GM18858 (cell line): Measurements from ENCODE around the gene FAM8A1.
A peak's percentile ranks its signal among the peaks of the same experiment; 100 is the strongest.

ENCODE experiments used
- ATAC-seq: cut with Tn5 transposase; IDR thresholded peaks from one replicate; pipeline ENCODE4 v1.9.1; 2021; ENCODE audit not compliant: unreplicated experiment

Gene FAM8A1

DNA sequence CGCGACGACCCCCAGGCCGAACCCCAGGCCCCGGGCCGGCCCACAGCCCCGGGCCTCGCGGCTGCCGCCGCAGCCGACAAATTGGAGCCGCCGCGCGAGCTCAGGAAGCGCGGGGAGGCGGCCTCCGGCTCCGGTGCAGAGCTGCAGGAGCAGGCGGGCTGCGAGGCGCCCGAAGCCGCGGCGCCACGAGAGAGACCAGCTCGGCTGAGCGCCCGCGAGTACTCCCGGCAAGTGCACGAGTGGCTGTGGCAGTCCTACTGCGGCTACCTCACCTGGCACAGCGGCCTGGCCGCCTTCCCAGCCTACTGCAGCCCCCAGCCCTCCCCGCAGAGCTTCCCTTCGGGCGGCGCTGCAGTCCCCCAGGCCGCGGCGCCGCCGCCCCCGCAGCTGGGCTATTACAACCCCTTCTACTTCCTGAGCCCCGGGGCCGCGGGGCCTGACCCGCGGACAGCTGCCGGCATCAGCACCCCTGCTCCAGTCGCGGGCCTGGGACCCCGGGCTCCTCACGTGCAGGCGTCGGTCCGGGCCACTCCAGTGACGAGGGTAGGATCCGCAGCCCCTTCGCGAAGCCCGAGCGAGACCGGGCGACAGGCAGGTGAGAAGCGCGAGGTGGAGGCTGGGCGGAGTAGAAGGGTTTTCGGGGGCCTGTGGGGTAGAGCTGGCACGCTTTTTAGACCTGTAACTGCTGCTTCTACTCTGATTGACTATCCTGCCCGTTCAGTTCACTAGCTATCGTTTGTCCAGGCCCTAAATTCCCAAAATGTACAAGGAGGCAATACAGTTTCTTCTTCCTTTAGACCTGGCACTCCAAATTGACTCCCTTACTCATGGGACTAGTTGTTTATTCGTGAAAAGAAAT lies 654 bp downstream of the FAM8A1 start:
- peak; percentile 37 for ATAC-seq

- ATAC-seq: no peak
These were observed 1.2 kb downstream of the FAM8A1 start for GRCh38 chr6:17601386-17601703.

DNA sequence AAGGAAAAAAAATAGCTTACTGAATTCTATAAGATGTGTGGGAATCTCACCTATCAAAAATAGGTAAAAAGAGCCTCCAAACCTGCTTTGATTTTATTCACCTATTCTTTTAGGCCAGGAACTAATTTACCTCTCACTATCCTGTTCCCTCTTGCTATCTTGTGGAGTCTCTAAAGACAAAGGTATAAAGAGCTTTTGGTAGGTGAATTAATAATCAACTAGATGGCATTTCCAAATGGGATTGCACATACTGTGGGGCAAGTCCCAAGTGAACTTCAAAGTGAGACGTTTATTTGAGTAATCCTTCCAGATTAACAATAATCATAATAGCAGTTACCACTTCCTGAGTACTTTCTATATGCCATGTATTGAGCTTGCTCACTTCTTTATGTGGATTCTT lies 2.8 kb downstream of the FAM8A1 start:
- no peak for ATAC-seq

- no peak for ATAC-seq
These were observed 6.5 kb downstream of the FAM8A1 start for GRCh38 chr6:17606606-17607005.

GRCh38 chr6:17610835-17611234 lies 10.7 kb downstream of the FAM8A1 start:
- ATAC-seq: no peak

DNA sequence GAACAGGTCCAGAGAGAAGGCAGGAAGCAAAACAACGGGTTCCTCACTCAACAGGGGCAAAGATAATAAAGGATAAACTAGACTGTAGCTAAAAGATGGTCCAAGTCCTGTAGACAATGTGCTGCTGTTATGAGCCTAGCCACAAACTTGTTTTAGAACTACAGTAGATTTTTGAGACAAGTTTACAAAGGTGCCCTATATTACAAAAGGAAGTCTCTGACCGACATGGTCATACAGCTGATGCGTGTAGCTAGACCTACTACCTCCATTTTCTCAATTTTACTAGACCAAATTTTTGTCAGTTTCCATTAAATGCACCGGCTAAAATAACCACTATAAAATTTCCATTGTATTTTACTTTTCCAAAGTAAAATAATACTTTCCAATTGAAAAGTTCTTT lies 11.9 kb downstream of the FAM8A1 start:
- no peak for ATAC-seq

- no peak for ATAC-seq
These were observed 15.7 kb downstream of the FAM8A1 start for GRCh38 chr6:17615794-17616193.

DNA sequence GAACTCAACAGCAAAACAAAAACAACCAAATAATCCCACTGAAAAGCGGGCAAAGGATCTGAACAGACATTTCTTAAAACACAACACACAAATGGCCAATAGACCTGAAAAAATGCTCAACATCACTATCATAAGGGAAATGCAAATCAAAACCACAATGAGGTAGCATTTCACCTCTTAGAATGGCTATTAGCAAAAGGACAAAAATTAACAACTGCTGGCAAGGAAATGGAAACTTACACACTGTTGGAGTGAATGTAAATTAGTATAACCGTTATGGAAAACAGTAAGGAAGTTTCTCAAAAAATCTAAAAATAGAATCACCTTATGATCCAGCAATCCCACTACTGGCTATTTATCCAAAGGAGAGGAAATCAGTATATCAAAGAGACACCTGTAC lies 20.9 kb downstream of the FAM8A1 start:
- peak; percentile 81 for ATAC-seq

GRCh38 chr6:17622144-17622543 lies 22.0 kb downstream of the FAM8A1 start:
- ATAC-seq: no peak

- ATAC-seq: no peak
These were observed 24.3 kb downstream of the FAM8A1 start for GRCh38 chr6:17624396-17624795.

DNA sequence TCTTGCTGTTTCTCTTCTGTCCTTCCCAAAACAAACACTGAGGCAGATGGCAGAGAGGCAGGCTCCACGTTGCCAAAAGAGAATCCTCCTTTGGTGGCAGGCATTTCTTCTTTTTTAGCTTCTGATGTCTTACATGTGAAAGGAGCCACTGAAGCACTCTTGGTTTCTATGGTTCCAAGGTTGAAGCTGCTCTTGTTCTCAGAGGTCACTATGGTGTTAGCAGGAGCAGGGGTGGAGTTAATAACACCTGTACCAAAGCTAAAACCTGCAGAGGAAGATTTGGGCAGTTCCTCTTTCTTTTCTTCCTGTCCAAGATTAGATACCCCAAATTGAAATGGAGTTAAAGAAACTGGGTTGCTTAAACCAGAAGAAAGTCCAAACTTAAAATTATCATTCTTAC lies 28.8 kb downstream of the FAM8A1 start:
- ATAC-seq: peak; percentile 56

- no peak for ATAC-seq
These were observed 29.9 kb downstream of the FAM8A1 start for GRCh38 chr6:17629824-17630510.

DNA sequence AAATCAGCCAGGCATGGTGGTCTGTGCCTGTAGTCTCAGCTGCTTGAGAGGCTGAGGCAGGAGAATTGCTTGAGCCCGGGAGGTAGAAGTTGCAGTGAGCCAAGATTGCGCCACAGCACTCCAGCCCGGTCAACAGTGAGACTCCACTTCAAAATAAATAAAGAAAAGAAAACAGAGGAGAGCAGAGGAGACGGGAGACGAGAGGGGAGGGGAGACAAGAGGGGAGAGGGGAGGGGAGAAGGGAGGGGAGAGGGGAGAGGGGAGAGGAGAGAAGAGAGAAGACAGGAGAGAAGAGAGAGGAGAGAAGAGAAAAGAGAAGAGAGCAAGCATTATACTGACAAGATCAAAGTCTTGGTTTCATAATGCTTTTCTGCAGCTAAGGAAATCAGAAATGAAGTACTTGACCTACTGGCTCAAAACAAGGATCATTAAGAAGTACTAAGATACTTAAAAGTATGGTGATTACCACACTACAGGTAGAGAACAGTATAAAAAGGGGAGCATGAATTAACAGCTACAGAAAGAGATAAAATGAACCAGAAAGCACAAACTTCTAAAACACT lies 30.5 kb downstream of the FAM8A1 start:
- ATAC-seq: no peak

DNA sequence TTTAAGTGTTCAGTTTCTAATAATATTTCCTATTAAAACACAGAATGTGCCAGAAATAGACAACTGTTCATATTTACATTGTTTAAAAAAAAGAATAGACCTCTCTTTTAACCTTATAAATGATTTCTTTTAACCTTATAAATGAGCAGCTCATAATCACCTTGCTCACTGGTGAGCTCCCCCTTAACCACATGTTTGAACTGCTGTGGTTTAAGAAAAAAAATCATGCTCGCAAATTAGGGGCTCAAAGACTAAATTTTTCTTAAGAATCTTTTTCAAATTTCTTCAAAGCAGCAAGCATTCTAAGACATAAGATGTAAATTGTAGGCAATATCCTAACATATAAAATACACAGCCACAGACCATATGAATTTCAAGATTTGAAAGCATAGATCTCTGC lies 32.8 kb downstream of the FAM8A1 start:
- no peak for ATAC-seq

DNA sequence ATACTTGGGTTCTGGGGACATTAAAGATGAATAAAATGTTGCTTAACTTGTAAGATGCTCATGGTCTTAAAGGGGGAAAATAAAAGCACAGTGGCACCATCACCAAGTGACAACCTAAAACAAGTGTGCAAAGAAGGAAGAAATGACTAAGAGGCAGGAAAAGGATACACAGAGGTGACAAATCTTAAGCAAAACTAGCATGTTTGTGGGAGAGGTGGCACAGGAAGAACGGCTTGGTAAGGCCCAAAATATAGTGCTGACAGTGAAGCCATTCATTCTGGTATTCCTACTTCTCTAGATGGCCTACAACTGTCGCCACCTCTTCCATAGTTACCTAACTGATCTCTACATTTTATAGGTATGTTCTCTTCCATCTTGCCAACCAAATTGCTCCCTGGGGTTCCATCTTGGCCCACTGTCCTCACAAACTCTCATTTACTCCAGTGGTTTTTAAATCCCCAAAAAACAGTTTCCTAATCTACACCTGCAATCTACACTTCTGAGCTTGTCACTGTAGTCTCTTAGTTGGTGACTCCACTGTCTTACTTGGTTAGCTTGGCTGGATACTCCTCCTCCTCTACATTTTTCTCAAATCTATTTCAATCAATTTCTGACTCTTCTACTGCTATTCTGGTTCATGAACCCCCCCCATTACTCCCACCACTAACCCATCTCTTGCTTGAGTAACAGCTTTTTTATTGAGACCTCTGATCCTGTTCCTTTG lies 33.5 kb downstream of the FAM8A1 start:
- peak; percentile 58 for ATAC-seq

DNA sequence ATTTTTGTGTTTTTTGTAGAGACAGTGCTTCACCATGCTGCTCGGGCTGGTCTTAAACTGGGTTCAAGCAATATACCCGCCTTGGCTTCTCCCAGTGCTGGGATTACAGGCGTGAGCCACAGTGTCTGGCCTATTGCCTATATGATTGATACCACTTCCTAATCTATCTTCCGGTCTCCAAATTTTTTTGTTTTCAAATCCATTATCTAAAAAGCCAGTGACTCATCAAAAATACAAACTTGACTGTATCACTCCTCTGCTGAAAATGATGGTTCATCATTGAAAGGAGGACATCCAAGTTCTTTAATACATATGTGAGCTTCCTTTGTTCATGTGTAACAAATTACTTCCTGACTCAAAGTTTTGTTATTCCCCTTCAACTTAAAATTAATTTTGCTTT lies 35.5 kb downstream of the FAM8A1 start:
- ATAC-seq: no peak

DNA sequence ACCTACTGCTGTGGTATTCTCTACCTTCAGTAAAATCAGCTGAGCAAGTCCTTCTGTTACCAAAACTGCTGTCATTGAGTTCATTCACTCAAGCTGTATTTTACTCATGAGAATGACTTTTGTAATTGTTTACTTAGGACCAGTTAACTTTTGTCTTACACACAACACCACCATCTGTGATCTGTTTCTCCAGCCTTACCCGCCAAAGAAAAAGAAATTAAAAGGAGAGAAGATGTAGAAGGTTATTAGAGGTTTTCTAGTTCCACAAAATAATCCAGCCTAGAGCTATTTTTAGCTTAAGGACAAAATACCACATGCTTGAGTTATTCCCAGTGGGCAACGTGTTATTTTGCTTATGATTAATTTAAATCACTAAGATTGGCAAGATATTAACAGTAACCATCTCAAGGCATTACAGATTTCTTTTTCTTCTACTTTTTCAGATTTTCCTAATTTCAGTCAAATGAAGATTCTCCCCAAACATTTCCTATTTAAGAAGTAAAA lies 38.2 kb downstream of the FAM8A1 start:
- ATAC-seq: no peak

DNA sequence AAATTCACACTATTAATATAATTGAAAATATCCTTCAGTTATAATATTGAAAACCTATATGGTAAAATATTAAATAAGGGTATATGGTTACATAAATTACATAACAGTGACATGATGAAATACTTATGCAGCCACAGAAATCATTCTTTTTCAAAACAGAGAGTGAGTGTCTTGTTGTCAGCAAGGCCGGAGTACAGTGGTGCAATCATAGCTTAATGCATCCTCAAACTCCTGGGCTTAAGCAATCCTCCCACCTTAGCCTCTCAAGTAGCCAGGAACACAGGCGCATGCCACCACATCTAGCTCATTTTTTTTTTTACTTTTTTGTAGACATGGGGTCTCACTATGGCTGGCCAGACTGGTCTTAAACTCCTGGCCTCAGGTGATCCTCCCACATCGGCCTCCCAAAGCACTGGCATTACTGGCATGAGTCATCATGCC lies 40.4 kb downstream of the FAM8A1 start:
- ATAC-seq: no peak

- ATAC-seq: no peak
These were observed 48.6 kb downstream of the FAM8A1 start for GRCh38 chr6:17648745-17649144.

DNA sequence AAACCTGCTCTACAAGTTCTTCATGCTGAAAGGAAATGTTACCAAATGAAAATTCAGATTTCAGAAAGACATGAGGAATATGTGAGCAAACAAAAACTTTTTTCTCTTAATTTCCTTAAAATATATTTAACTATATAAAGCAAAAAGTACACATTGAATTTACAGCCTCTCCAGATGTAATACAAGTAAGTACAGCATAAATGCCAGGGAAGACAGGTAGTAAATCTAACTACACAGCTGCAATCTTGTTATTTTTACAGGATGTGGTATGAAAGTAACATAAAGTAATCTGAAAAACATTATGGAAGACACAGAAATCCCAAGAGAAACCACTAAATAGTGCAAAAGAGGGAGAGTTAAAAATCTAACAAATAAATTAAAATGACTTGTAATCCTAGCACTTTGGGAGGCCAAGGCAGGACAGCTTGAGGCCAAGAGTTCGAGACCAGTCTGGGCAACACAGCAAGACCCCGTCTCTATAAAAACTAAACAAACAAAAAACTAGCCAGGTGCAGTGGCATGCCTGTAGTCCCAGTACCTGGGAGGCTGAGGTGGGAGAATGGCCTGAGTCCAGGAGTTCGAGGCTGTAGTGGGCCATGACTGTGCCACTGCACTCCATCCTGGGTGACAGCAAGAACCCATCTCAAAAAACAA lies 50.7 kb downstream of the FAM8A1 start:
- ATAC-seq: no peak
